Hematopoietic multipotent progenitor cell treated with erythropoietin and hydrocortisone succinate and interleukin-3 and kit ligand, for 8 days (in vitro differentiated cells): ENCODE data around the gene SKA3.

Experiments
- DNase-seq: peaks from one replicate; pipeline ENCODE4 v3.0.0-alpha.2; 2015

The SKA3 gene

DNA sequence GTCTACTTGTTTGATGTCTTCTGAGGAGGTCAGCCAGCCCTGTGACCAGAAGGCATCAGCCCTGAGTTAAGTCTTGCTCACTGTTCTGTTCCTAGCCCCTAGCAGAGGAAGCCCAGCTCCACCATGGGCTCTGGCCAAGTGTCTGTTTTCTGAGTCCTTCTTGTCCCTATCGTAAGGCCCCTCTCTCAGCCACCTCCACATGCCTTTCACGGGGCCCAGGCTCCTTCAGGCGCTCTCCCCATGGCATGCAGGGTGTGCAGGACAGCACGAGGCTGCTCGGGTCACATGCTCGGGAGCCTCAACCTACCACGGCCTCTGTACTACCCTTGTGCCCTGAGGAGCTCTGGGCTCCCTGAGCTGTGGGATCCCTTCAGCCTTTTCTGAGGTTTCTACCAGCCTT, 67.2 kb downstream of the SKA3 start:
- DNase-seq: no peak

GRCh38 chr13:21106089-21106488, 70.3 kb downstream of the SKA3 start:
- no peak for DNase-seq

- DNase-seq: no peak
Observed at GRCh38 chr13:21104199-21105019, 71.9 kb downstream of the SKA3 start.
